ENCODE measurements around the gene FHL1.

Gene FHL1

GRCh38 chrX:136255541-136255940, 108.2 kb downstream of the FHL1 start:
- DNase-seq (ENCODE audit: low spot score), result no peak

DNA sequence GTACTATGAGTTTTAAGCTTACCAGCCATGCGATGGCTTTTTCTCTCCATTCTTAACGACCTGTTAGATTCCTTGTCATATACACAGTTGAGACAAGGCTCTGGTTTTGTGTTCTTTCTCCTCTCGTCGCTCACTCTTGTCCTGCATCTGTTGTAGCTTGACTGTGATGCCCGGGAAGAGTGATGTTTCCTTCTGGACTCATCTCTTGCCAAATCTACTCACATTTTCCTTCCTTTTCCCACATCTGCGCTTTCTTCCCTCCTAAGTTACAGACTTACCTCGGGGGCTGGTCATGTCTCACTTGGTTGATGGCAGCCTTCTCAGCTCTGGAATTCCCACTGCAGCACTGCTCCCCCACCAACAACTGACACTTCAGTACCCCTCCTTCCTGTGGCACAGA, 108.7 kb downstream of the FHL1 start:
- DNase-seq (ENCODE audit: low spot score), result no peak

DNA sequence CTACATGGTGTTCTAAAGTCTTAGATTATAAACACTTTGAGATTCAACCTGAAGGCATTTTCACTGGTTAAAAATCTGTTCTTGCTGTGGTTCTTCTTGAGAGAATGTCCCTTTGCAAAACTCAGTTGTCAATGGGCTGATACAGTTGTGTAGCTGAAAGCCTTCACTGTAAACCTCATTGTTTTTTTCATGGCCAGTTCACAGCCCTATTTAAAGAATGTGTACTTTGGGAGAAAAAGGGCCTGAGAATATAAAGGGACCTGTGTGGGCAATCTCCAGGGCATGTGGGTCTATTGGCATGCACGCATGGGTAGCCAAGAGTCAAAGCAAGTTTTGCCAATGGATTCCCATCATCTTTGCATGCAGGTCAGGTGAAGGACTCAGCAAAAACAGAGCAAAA, 111.6 kb downstream of the FHL1 start:
- DNase-seq (ENCODE audit: low spot score), result no peak

GRCh38 chrX:136259543-136259942, 112.2 kb downstream of the FHL1 start:
- no peak for DNase-seq (ENCODE audit: low spot score)

GRCh38 chrX:136260776-136261175, 113.4 kb downstream of the FHL1 start:
- DNase-seq (ENCODE audit: low spot score), result no peak
